HCT116 (cell line): ENCODE data around the gene CHAC1. TPM values are rescaled to one million over a fixed set of nuclear protein-coding genes. Genes with fewer than 3 reads are reported as not detected.

Experiments used
- ATAC-seq: fragments of 200-7000 bp; cut with Tn5 transposase; 2 replicates; pipeline ENCODE4 v1.9.1; 2020; ENCODE audit warnings: mild to moderate bottlenecking, moderate library complexity
- BruUV-seq: library from RNA; stranded (reverse); fragments of 400-500 nt; replicated peaks from 2 replicates; lab custom pipeline; 2021; lab: Mats Ljungman, UMichigan
- CTCF ChIA-PET: fragments of 300-600 bp; sonication (Branson Sonifier 250); formaldehyde crosslinking; loops from one replicate; lab custom pipeline; 2021; ENCODE audit warnings: antibody characterized with exemption; lab: Charles Lee
- POLR2A ChIA-PET: fragments of 300-600, 350-600 bp; sonication (Branson Sonifier 250); formaldehyde crosslinking; loops from one replicate; lab custom pipeline; 2021; ENCODE audit warnings: antibody characterized with exemption; lab: Charles Lee
- RAD21 ChIA-PET, 2 experiments: fragments of 300-600 bp; sonication (Branson Sonifier 250); formaldehyde crosslinking; loops; one replicate each; lab custom pipeline; 2023; ENCODE audit warnings: low total read pairs in 2 of 2; ENCODE audit not compliant: uncharacterized antibody in 2 of 2, unreplicated experiment in 2 of 2, low non-redundant PET in 1 of 2; lab: Charles Lee
- DNase-seq: peaks from one replicate; pipeline ENCODE4 v3.0.0-alpha.2; 2010; ENCODE audit warnings: low read depth, low spot score
- H2AFZ ChIP-seq: fragments of 200-600 bp; shearing (Covaris generic), sonication (generic); 2 replicates; pipeline ENCODE4 v1.6.1; 2017; ENCODE audit warnings: low read depth, mixed run types, mixed read lengths, antibody characterized with exemption, low read length; ENCODE audit not compliant: poor library complexity, severe bottlenecking
- H3K27ac ChIP-seq: 2 replicates; pipeline ENCODE4 v1.5.1; 2012; ENCODE audit warnings: low read depth, low read length
- H3K27me3 ChIP-seq: fragments of 200-600 bp; sonication (generic); 2 replicates; pipeline ENCODE4 v1.6.1; 2016; ENCODE audit warnings: mixed run types, low read length, mixed read lengths; ENCODE audit not compliant: insufficient read depth
- H3K36me3 ChIP-seq, 2 experiments: fragments of 200-500 bp in 1 of 2; fragments of 200-600 bp in 1 of 2; sonication (Bioruptor generic) in 1 of 2; sonication (generic) in 1 of 2; 2 replicates each; pipeline versions ENCODE4 v1.5.1 to v1.6.1; 2014 to 2016; ENCODE audit warnings: low read length in 2 of 2, inconsistent platforms in 1 of 2, mixed read lengths in 1 of 2, mixed run types in 1 of 2; ENCODE audit not compliant: insufficient read depth in 2 of 2, control insufficient read depth in 1 of 2
- H3K4me1 ChIP-seq, 2 experiments: fragments of 200-600 bp in 1 of 2; sonication (generic) in 1 of 2; 2 replicates each; pipeline versions ENCODE4 v1.5.1 to v1.6.1; 2012 to 2017; ENCODE audit warnings: low read length in 2 of 2, inconsistent platforms in 1 of 2, mild to moderate bottlenecking in 1 of 2, mixed read lengths in 1 of 2, mixed run types in 1 of 2, moderate library complexity in 1 of 2; ENCODE audit not compliant: insufficient read depth in 2 of 2, control insufficient read depth in 1 of 2
- H3K4me2 ChIP-seq: fragments of 200-600 bp; sonication (generic); 2 replicates; pipeline ENCODE4 v1.6.1; 2017; ENCODE audit warnings: mixed run types, low read length, mixed read lengths
- H3K4me3 ChIP-seq, 2 experiments: fragments of 200-600 bp in 1 of 2; sonication (generic) in 1 of 2; replicated peaks in 1 of 2; 2 replicates each; pipeline ENCODE4 v1.5.1; 2011 to 2016; ENCODE audit warnings: low read length in 2 of 2, control low read depth in 1 of 2, low read depth in 1 of 2, mild to moderate bottlenecking in 1 of 2, mixed read lengths in 1 of 2, mixed run types in 1 of 2
- H3K79me2 ChIP-seq: fragments of 200-600 bp; sonication (generic); 2 replicates; pipeline ENCODE4 v1.6.1; 2017; ENCODE audit warnings: mild to moderate bottlenecking, mixed run types, low read length, moderate library complexity, mixed read lengths; ENCODE audit not compliant: insufficient read depth
- H3K9ac ChIP-seq: fragments of 200-600 bp; sonication (generic); 2 replicates; pipeline ENCODE4 v1.6.1; 2016; ENCODE audit warnings: low read length, mixed read lengths
- H3K9me2 ChIP-seq: fragments of 200-600 bp; sonication (generic), shearing (Covaris generic); 2 replicates; pipeline ENCODE4 v1.6.1; 2017; ENCODE audit warnings: mixed run types, mild to moderate bottlenecking, moderate library complexity; ENCODE audit not compliant: insufficient read depth
- H3K9me3 ChIP-seq, 2 experiments: fragments of 200-500 bp in 1 of 2; fragments of 200-600 bp in 1 of 2; sonication (Bioruptor generic) in 1 of 2; sonication (generic) in 1 of 2; 2 replicates each; pipeline ENCODE4 v1.6.1; 2014 to 2017; ENCODE audit warnings: low read length in 2 of 2, mixed read lengths in 2 of 2, inconsistent platforms in 1 of 2, low read depth in 1 of 2, mild to moderate bottlenecking in 1 of 2, mixed run types in 1 of 2, moderate library complexity in 1 of 2; ENCODE audit not compliant: control insufficient read depth in 1 of 2, insufficient read depth in 1 of 2
- H4K20me1 ChIP-seq: fragments of 200-600 bp; sonication (generic), shearing (Covaris generic); 2 replicates; pipeline ENCODE4 v1.6.1; 2017; ENCODE audit warnings: mixed run types, mild to moderate bottlenecking, moderate library complexity; ENCODE audit not compliant: insufficient read depth
- CEBPB ChIP-seq: IDR thresholded peaks from 2 replicates; pipeline ENCODE4 v1.6.1; 2012; ENCODE audit warnings: low read depth
- CTCF ChIP-seq, 3 experiments: fragments of 200-600 bp in 1 of 3; sonication (generic) in 1 of 3; IDR thresholded peaks in 2 of 3; conservative IDR thresholded peaks in 1 of 3; 2 replicates each; pipeline ENCODE4 v1.5.1; 2012 to 2017; ENCODE audit warnings: low read depth in 2 of 3, low read length in 2 of 3, antibody characterized with exemption in 1 of 3, borderline replicate concordance in 1 of 3, control low read depth in 1 of 3, mild to moderate bottlenecking in 1 of 3, mixed read lengths in 1 of 3, mixed run types in 1 of 3, moderate library complexity in 1 of 3; ENCODE audit not compliant: insufficient read depth in 1 of 3
- EGR1 ChIP-seq: IDR thresholded peaks from 2 replicates; pipeline ENCODE4 v1.6.1; 2012; ENCODE audit warnings: low read depth
- RAD21 ChIP-seq: IDR thresholded peaks from 2 replicates; pipeline ENCODE4 v1.6.1; 2012; ENCODE audit warnings: low read depth, mild to moderate bottlenecking
- ZFX ChIP-seq: fragments of 450-650 bp; IDR thresholded peaks from 2 replicates; pipeline ENCODE4 v1.6.1; 2017
- intact Hi-C: fragments of 100-400 bp; cut with micrococcal nuclease; formaldehyde crosslinking; loops from 2 replicates; pipeline ENCODE4 v1.10.0; 2022
- total RNA-seq: library from RNA; stranded (reverse); gene quantifications from one replicate; pipeline ENCODE4 v1.2.1, GENCODE V29; 2021; ENCODE audit not compliant: unreplicated experiment

Gene CHAC1
- total RNA-seq, 1 experiment from 2014 or later: 58.9 TPM

- Histone ChIP-seq H3K4me1 (peaks cover 12 to 18% of the 10 kb centered on the region in 2 experiments; a peak in 3 of 4 replicates), H3K27me3 (no peaks in the 10 kb centered on the region), H3K4me2 (no peak overlapping the region), H3K36me3 (no peaks in the 10 kb centered on the region), H3K79me2 (no peaks in the 10 kb centered on the region), H3K27ac (no peak overlapping the region), H4K20me1 (no peaks in the 10 kb centered on the region), H3K9me2 (no peaks in the 10 kb centered on the region), H3K9ac (no peak overlapping the region), H3K9me3 (no peaks in the 10 kb centered on the region), H3K4me3 (no peak overlapping the region), H2AFZ (no peak overlapping the region)
- TF ChIP-seq CTCF (IDR thresholded peaks at IDR 0.05 in 2 of 3, conservative IDR thresholded peaks at IDR 0.05 in 1 of 3; ENCODE audit: borderline replicate concordance in 1 of 3, insufficient read depth in 1 of 3, low read depth in 2 of 3, low read length in 2 of 3) (no peak), RAD21 (no peak), ZFX (no peak), EGR1 (no peak), CEBPB (no peak)
- BruUV-seq: no TSS peak
- ChIA-PET RAD21 (no interaction called here), CTCF (no interaction called here), POLR2A (no interaction called here)
- ATAC-seq: no peak
- intact Hi-C loops: no loop called here
- no peak for DNase-seq
Observed at GRCh38 chr15:40944510-40945296, 8.6 kb upstream of the CHAC1 start.
